T-helper 2 cell treated with Interferon-gamma antibody and Interleukin-4, amounts not matched to agents 5 μg/mL and 100 μg/mL, for 36 hours (primary cell): ENCODE measurements around the gene FXYD4.
A peak's percentile ranks its signal among the peaks of the same experiment; 100 is the strongest.

Experiments used
- DNase-seq: peaks from one replicate; pipeline ENCODE4 v3.0.0; 2021; ENCODE audit warnings: low spot score
- H3K27ac Mint-ChIP-seq: one replicate; pipeline ENCODE4 v1.8.0; 2021; ENCODE audit warnings: mild to moderate bottlenecking, mixed read lengths
- H3K27me3 Mint-ChIP-seq: one replicate; pipeline ENCODE4 v1.8.0; 2021; ENCODE audit warnings: low read depth, mixed read lengths
- H3K36me3 Mint-ChIP-seq: one replicate; pipeline ENCODE4 v1.8.0; 2021; ENCODE audit warnings: low read depth, mixed read lengths
- H3K4me1 Mint-ChIP-seq: one replicate; pipeline ENCODE4 v1.8.0; 2021; ENCODE audit warnings: low read depth, mixed read lengths
- H3K4me3 Mint-ChIP-seq: one replicate; pipeline ENCODE4 v1.8.0; 2022; ENCODE audit warnings: mild to moderate bottlenecking, moderate library complexity, mixed read lengths
- H3K9me3 Mint-ChIP-seq: one replicate; pipeline ENCODE4 v1.8.0; 2021; ENCODE audit warnings: mixed read lengths

Gene FXYD4

DNA sequence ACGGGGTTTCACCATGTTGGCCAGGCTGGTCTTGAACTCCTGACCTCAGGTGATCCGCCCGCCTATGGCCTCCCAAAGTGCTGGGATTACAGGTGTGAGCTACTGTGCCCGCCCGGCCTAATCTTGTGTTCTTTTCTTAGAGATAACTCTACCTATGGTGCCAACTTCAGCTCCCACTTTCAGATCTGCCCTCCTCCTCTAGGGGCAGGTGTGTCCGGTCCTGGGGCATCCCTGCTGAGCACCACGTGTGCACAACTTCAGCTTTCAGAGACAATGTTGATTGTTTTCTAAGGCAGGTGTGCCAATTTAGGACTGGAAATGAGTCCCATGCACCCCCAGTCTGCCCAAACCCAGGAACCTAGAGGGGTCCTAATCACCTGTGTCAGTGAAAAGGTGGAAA, 18.5 kb upstream of the FXYD4 start:
- H3K4me1 Mint-ChIP-seq = peaks cover 44% of the 10 kb centered on the region
- H3K9me3 Mint-ChIP-seq = no peaks in the 10 kb centered on the region
- DNase-seq = no peak
- peaks cover 19% of the 10 kb centered on the region for H3K27me3 Mint-ChIP-seq
- H3K36me3 Mint-ChIP-seq = peaks cover 5% of the 10 kb centered on the region
- H3K4me3 Mint-ChIP-seq = no peak overlapping the region
- no peak overlapping the region for H3K27ac Mint-ChIP-seq

DNA sequence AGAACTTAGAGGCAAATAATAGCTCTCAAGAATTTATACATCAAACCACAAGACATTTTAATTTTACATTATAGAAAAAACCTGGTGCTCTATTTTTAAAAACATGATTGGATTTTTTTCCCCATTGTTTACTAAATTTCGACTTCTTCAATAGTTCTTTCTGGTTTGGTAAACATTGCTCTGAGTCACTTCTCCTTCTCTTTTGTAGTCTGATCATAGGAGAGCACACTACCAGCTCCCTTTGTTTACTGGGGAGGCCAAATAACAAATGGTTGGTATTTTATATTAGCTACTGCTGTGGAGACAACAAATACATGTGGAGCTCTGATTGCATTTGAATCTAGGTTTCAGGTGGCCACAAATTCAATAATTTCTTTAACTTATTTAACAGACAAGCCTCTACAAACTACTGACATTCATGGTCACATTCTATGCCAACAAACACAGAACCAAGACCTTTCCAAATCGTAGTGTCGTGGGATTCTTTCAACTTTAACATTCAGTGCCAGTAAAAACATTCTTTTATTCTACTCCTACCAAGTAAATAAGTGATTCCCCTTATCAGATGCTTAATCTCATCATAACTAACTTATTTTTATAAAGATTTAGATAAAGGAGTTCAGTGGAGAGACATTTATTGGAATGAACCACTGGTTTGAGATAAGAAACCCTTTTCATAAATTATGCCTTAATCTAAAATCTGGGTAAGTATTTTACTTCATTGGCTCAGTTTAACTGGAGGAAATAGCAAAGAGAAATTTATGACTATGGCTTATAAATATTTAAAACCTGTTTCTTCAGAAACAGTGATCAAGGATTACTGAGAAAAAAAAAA, 17.7 kb upstream of the FXYD4 start:
- Mint-ChIP-seq H3K4me3 (no peak overlapping the region), H3K27ac (peak overlapping the region; percentile 64), H3K9me3 (no peaks in the 10 kb centered on the region), H3K27me3 (peaks cover 17% of the 10 kb centered on the region), H3K36me3 (peaks cover 5% of the 10 kb centered on the region), H3K4me1 (peaks cover 36% of the 10 kb centered on the region)
- DNase-seq = no peak

DNA sequence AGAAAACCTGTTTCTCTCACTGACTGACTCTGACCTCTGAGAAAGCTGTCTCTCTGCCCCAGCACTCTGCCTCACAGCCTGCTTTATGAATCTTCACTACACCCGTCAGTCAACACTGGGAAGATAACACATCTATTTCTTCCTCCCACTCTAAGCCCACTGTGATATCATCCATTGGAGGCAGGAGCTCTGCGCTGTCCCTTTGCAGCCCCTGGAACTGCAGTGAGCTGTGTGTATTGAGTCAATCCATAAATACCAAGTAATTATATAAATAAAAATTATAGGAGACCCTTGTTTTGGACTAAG, 17.2 kb upstream of the FXYD4 start:
- no peak overlapping the region for H3K4me3 Mint-ChIP-seq
- H3K27ac Mint-ChIP-seq = peak overlapping the region; percentile 64
- peaks cover 5% of the 10 kb centered on the region for H3K36me3 Mint-ChIP-seq
- H3K4me1 Mint-ChIP-seq = peaks cover 35% of the 10 kb centered on the region
- H3K27me3 Mint-ChIP-seq = peaks cover 16% of the 10 kb centered on the region
- no peaks in the 10 kb centered on the region for H3K9me3 Mint-ChIP-seq
- no peak for DNase-seq

DNA sequence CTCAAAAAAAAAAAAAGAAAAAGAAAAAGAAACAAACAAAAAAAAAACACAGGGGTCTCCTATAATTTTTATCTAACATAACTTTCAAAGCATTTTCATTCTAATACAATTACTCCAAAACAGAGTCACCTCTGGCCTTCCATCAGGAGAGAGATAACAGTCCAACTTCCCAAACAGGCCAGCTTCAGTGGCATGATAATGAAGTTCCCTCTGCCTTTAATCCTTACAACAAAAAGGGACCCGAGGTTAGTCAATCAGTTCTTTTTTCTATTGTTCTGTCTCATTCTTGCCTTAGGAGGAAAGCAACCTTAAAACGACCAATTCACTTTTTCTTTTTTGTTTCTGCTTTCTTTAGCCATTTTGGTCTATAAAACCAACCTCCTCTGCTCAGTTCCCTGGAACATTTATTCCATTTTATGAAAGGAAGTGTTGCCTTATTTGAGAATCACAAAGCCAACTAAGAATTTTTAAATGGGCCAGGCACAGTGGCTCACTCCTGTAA, 16.5 kb upstream of the FXYD4 start:
- peaks cover 5% of the 10 kb centered on the region for H3K36me3 Mint-ChIP-seq
- no peak for DNase-seq
- H3K27ac Mint-ChIP-seq = peak overlapping the region; percentile 26
- H3K4me1 Mint-ChIP-seq = peaks cover 38% of the 10 kb centered on the region
- no peak overlapping the region for H3K4me3 Mint-ChIP-seq
- H3K27me3 Mint-ChIP-seq = peaks cover 13% of the 10 kb centered on the region
- no peaks in the 10 kb centered on the region for H3K9me3 Mint-ChIP-seq

DNA sequence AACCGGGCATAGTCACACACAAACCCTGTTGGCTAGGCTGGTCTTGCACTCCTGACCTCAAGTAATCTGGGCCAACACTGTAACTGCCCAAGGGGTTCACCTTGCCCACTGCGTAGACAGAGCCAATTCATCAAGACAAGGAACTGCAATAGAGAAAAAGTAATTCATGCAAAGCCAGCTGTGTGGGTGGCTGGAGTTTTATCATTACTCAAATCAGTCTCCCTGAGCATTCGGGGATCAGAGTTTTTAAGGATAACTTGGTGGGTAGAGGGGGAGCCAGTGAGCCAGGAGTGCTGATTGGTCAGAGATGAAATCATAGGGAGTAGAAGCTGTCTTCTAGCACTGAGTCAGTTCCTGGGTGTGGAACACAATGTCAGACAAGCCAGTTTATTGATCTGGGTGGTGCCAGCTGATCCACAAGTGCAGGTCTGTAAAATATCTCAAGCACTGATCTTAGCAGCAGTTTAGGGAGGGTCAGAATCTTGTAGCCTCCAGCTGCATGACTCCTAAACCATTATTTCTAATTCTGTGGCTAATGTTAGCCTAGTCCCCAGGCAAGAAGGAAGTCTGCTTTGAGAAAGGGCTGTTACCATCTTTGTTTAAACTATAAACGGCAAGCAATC, 15.6 kb upstream of the FXYD4 start:
- Mint-ChIP-seq H3K27me3 (peaks cover 3% of the 10 kb centered on the region), H3K4me3 (peak overlapping the region; percentile 62), H3K36me3 (peaks cover 6% of the 10 kb centered on the region), H3K4me1 (peaks cover 34% of the 10 kb centered on the region), H3K9me3 (no peaks in the 10 kb centered on the region), H3K27ac (peak overlapping the region; percentile 85)
- peak; percentile 31 for DNase-seq

DNA sequence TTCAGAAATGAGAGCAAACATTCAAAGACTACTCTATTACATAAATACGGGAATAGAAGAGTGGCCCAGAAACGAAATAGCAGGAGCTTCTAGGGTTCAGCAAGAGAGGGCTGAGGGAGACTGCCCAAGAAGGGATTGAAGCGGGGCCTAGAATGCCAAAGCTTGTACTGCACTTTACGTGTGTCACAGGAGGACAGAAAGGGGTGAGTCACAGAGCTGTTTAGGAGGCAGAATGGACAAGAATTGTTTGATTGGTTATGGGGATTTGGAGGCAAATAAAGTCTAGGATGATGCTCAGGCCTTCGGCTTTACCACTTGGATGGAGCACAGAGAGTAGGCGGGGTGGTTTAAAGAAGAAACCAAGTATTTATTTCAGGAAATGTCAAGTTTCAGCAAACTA, 11.3 kb upstream of the FXYD4 start:
- Mint-ChIP-seq H3K9me3 (no peaks in the 10 kb centered on the region), H3K4me1 (peaks cover 30% of the 10 kb centered on the region), H3K27me3 (peaks cover 4% of the 10 kb centered on the region), H3K4me3 (peak overlapping the region; percentile 99), H3K36me3 (peaks cover 9% of the 10 kb centered on the region), H3K27ac (peak overlapping the region; percentile 71)
- no peak for DNase-seq

DNA sequence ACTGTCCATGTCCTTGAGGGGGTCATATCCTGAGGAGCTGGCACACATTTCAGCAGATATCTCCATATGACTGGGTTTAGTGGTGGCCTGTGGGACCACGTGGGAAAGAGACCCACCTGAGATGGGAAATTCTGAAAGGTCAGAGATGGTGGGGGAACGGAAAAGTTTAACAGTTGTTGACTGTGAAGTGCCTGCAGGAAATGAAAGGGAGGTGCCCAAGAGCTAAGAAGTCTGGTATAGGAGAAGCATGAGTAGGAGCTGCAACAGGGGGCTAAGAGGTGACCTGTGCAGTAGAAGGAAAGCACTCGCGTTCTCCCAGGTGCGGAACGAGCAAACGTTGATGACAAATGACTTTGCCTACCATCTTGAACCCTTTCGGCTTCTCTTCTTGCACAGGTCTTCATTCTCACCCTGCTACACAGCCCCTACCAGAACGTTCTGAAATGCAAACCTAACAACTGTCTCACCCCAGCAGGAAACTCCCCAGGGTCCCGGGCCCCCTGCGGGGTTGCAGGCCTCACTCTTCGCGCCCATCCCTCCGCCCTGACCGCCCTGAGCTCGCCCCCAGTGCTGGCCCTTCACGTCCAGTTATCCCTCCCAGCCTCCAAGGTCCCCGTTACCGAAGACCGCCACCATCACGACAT, 9.8 kb upstream of the FXYD4 start:
- peaks cover 5% of the 10 kb centered on the region for H3K27me3 Mint-ChIP-seq
- peak overlapping the region; percentile 98 for H3K27ac Mint-ChIP-seq
- no peaks in the 10 kb centered on the region for H3K9me3 Mint-ChIP-seq
- H3K36me3 Mint-ChIP-seq = peaks cover 9% of the 10 kb centered on the region
- H3K4me3 Mint-ChIP-seq = peak overlapping the region; percentile 99
- H3K4me1 Mint-ChIP-seq = peaks cover 18% of the 10 kb centered on the region
- peak; percentile 31 for DNase-seq

DNA sequence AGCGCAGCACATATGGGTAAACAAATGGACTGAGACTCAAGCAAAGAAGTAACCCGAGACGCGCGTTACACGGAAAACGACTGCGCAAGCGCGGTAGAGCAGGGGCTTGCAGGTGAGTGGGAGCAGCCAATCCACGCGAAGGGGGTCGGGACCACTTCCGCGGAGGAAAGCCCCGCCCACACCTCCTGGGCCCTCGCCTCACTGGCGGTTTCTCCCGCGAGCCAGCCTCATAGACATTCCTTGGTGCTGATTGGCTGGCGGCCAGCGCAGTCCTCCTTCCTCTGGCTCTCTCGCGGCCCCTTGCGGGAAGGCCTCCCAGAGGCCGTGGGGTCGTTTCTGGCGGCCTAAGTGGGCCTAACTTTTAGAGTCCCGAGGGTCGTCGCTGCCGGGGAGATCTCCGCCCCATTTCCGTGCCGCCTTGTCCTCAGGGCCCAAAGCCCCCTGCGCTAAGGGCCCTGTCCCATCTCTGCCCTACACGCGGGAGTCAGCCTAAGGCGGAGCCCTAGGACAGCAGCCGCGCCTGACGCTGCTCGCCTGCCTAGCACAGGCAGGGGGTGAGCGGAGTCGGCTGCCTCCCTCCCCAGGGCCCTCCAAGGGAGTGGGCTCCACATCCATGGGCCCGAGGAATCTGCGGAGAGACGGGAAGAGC, 9.1 kb upstream of the FXYD4 start:
- Mint-ChIP-seq H3K9me3 (no peaks in the 10 kb centered on the region), H3K27me3 (peaks cover 5% of the 10 kb centered on the region), H3K36me3 (peaks cover 9% of the 10 kb centered on the region), H3K4me3 (peak overlapping the region; percentile 99), H3K4me1 (peaks cover 18% of the 10 kb centered on the region), H3K27ac (peak overlapping the region; percentile 98)
- peak; percentile 98 for DNase-seq

DNA sequence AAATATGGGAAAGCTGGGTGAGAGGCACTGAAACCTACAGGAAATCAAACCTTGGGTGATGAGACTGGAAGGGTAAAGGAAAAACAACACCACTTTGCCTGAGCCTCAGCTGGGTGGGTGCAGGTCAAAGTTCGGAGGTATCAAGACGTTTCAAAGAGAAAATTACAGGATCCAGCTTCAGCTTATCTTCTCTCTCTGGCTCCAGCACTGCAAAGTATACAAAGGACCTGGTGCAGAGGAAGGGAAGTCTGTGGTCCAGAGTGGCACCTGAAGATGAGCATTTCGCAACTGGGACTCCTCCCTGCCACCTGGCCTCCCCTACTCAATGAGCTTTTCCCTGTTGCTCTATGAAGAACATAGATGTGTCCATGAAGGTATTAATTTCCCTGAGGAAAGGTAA, 6.4 kb upstream of the FXYD4 start:
- Mint-ChIP-seq H3K36me3 (peaks cover 8% of the 10 kb centered on the region), H3K4me1 (peaks cover 15% of the 10 kb centered on the region), H3K9me3 (no peaks in the 10 kb centered on the region), H3K27ac (no peak overlapping the region), H3K27me3 (peaks cover 5% of the 10 kb centered on the region), H3K4me3 (no peak overlapping the region)
- DNase-seq = no peak

DNA sequence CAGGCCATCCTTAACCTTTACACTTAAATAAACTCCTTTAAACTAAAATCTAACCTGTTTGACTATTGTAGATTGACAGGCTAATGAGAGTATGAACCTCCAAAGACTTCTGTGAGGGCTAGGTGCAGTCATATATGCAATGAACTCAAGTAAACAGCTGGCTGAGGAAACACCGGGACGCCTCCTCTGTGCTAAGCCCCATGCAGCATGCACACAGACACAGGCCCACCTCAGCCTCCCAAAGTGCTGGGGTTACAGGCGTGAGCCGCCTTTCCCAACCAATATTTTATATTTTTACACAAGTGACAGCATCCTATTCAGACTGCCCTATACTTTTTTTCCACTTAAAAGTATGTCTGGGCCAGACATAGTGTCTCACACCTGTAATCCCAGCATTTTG, 1.5 kb upstream of the FXYD4 start:
- no peak overlapping the region for H3K4me3 Mint-ChIP-seq
- H3K9me3 Mint-ChIP-seq = no peaks in the 10 kb centered on the region
- H3K4me1 Mint-ChIP-seq = peaks cover 3% of the 10 kb centered on the region
- no peak overlapping the region for H3K27ac Mint-ChIP-seq
- no peaks in the 10 kb centered on the region for H3K36me3 Mint-ChIP-seq
- peaks cover 3% of the 10 kb centered on the region for H3K27me3 Mint-ChIP-seq
- DNase-seq = no peak

DNA sequence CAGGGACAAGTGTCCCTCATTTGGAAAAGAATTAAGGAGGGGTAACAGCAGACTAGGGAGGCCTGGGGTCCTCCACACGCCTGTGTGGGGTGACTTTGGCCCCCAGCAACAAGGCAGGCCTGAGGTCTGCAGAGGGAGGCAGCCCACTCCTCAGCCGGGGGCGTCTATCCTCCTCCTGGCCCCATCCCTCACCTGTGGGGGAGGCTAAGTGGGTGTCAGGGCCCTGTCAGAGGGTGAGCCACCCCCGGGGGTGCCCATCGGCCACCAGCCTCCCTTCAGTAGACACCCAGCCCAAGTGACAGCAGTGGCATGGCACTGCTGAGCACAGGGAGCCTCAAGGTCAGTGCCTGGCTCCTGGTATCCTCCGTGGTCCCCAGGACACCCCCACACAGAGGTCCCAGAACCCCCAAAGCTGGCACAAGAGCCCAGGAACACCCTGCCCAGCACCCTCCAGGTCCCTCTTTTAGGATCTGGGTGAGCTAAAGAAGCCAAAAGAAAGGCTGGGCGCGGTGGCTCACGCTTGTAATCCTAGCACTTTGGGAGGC, 693 bp upstream of the FXYD4 start:
- H3K9me3 Mint-ChIP-seq = no peaks in the 10 kb centered on the region
- no peak for DNase-seq

DNA sequence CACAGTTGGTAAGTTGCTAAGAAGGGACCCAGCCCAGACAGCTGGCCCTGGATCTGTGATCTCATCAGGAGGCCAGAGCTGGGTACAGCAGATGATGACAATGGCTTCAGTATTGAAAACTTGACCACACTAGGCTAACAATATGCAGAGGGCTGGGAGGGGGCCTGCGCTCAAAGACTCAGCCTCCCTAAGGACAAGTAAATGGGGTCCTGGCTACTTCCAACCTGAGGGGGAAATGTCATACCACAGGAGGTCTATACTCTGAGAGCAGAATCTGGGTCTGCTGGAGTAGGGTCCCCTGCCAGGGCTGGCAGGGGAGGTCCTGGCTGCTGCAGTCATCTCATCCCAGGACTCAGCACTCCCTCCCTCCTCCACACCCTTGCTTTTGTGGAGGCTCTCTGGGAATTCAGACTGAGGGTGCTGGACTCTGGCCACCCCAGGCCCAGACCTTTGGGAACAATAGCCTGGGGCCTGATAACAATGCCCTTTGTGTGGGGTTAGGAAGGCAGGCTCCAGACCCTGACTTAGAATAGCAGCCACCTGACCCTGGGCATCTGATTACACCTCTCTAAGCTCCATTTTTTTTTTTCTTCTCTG, 1.4 kb downstream of the FXYD4 start:
- Mint-ChIP-seq H3K36me3 (no peaks in the 10 kb centered on the region), H3K27ac (no peak overlapping the region), H3K4me3 (no peak overlapping the region), H3K4me1 (peaks cover 3% of the 10 kb centered on the region), H3K9me3 (no peaks in the 10 kb centered on the region), H3K27me3 (no peaks in the 10 kb centered on the region)
- no peak for DNase-seq

More for the DNA sequence above, 693 bp upstream of the FXYD4 start:
- Mint-ChIP-seq H3K4me3 (no peak overlapping the region), H3K27ac (no peak overlapping the region), H3K36me3 (no peaks in the 10 kb centered on the region), H3K4me1 (peaks cover 3% of the 10 kb centered on the region), H3K27me3 (no peaks in the 10 kb centered on the region)

DNA sequence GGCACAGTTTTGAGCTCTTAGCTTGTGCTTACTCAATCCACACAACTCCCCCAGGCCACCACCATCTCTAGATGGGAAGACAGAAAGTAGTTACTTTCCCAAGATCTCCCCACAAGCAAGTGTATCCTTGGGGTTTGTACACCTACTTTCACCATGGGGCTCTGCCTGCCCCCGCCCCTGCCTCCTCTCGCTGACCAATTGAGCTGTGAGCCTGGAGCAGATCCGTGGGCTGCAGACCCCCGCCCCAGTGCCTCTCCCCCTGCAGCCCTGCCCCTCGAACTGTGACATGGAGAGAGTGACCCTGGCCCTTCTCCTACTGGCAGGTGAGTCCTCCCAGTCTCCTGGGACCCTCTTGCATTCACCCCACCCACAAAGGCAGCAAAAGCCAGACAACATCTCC, 2.0 kb downstream of the FXYD4 start:
- H3K27ac Mint-ChIP-seq = no peak overlapping the region

More for the DNA sequence above, 2.0 kb downstream of the FXYD4 start:
- DNase-seq = no peak
- Mint-ChIP-seq H3K4me1 (peaks cover 3% of the 10 kb centered on the region), H3K27me3 (no peaks in the 10 kb centered on the region), H3K36me3 (no peaks in the 10 kb centered on the region), H3K9me3 (no peaks in the 10 kb centered on the region), H3K4me3 (no peak overlapping the region)
